Lower leg skin (tissue), 4 donors: ENCODE results near the gene DDB1. TPM values are rescaled to one million over a fixed set of nuclear protein-coding genes. Genes with fewer than 3 reads are reported as not detected.

ENCODE experiments used
- DNase-seq, 2 donors: peaks; one replicate each; pipeline ENCODE4 v3.0.0-alpha.2; 2019; ENCODE audit warnings: low spot score in 2 of 2
- H3K4me3 ChIP-seq: fragments of 200-600 bp; sonication (generic); 2 replicates; pipeline ENCODE4 v1.5.1; 2017; ENCODE audit warnings: mild to moderate bottlenecking, low read depth; ENCODE audit not compliant: poor library complexity, severe bottlenecking
- CTCF ChIP-seq, 3 donors: fragments of 450-650 bp; IDR thresholded peaks; one replicate each; pipeline ENCODE4 v1.5.1; 2016; ENCODE audit warnings: antibody characterized with exemption in 3 of 3, mild to moderate bottlenecking in 3 of 3, moderate library complexity in 2 of 3
- POLR2A ChIP-seq, 2 donors: fragments of 450-650 bp; IDR thresholded peaks; one replicate each; pipeline ENCODE4 v1.6.1; 2016 to 2017; ENCODE audit warnings: antibody characterized with exemption in 2 of 2, mild to moderate bottlenecking in 1 of 2, moderate library complexity in 1 of 2
- WGBS, 2 donors: methylation state at CpG; one replicate each; pipeline ENCODE4 v1.1.5; 2018; 5-methylcytosine and 5-hydroxymethylcytosine counted together
- intact Hi-C: fragments of 100-400 bp; cut with DNase I; formaldehyde crosslinking; loops from one replicate; pipeline ENCODE4 v1.15.0; 2023; ENCODE audit warnings: low total_unique reads
- total RNA-seq, 4 donors: library from RNA; depleted of rRNA; stranded (reverse); fragments of >200 nt; gene quantifications; one replicate each; pipeline ENCODE4 v1.1.0, GENCODE V29; 2016

Gene DDB1
- total RNA-seq, 4 donors from 2014 or later = 166 to 204 (median 185) TPM

- DNase-seq = no peak
- TF ChIP-seq CTCF (IDR thresholded peaks at IDR 0.05) = no peak
- TF ChIP-seq POLR2A (IDR thresholded peaks at IDR 0.05) = no peak
- H3K4me3 ChIP-seq = no peak overlapping the region
- intact Hi-C loops = no loop called here
Observed at GRCh38 chr11:61327669-61328071, 5.2 kb downstream of the DDB1 start.

GRCh38 chr11:61325649-61326414 lies 7.1 kb downstream of the DDB1 start:
- TF ChIP-seq POLR2A (IDR thresholded peaks at IDR 0.05) = no peak
- TF ChIP-seq CTCF (IDR thresholded peaks at IDR 0.05) = no peak
- no peak overlapping the region for H3K4me3 ChIP-seq
- intact Hi-C loops = no loop called here
- no peak for DNase-seq
- WGBS, 2 donors = 44 to 65% methylated on average over 2 of the region's 2 CpGs

DNA sequence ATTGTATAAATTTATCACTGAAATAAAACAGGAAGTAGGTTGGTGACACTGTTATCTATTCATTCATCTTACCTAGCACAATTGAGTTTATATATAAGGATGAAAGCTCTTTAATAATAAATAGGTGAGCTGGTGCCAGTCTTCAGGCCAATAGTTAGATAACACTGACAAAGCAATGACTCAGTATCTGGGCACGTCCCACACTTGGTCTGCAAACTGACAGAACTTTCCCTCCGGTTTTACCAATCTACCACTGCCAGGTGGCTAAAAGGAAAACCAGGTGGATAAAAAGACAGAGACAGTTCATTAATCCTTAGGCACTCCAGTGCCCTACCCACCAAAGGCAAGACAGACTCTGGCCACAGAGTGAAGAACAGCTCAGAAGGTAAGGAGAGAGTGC lies 17.6 kb downstream of the DDB1 start:
- 47 to 51% methylated on average over 2 of the region's 2 CpGs for WGBS, 2 donors
- no peak overlapping the region for H3K4me3 ChIP-seq
- DNase-seq = no peak
- no peak for TF ChIP-seq CTCF (IDR thresholded peaks at IDR 0.05)
- TF ChIP-seq POLR2A (IDR thresholded peaks at IDR 0.05) = no peak
- intact Hi-C loops = no loop called here

DNA sequence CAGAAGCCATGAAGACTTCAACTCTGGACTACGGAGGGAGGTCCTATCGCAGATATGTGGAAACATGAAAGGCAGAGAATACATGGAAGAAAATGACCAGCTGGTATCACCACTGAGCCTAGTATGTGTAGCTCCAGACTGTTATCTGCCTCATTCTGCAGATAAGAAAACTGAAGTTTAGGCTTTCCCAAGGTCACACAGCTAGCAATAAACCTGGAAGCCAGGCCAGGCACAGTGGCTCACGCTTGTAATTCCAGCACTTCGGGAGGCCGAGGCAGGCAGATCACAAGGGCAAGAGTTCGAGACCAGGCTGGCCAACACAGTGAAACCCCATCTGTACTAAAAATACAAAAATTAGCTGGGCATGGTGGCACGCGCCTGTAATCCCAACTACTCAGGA lies 22.2 kb downstream of the DDB1 start:
- H3K4me3 ChIP-seq = no peak overlapping the region
- TF ChIP-seq POLR2A (IDR thresholded peaks at IDR 0.05) (no peak), CTCF (IDR thresholded peaks at IDR 0.05) (no peak)
- 92 to 93% methylated on average over 8 of the region's 8 CpGs for WGBS, 2 donors
- no peak for DNase-seq
- intact Hi-C loops = no loop called here

GRCh38 chr11:61309739-61310138 lies 23.2 kb downstream of the DDB1 start:
- TF ChIP-seq CTCF (IDR thresholded peaks at IDR 0.05) = no peak
- no peak for TF ChIP-seq POLR2A (IDR thresholded peaks at IDR 0.05)
- DNase-seq = no peak
- no peak overlapping the region for H3K4me3 ChIP-seq
- 88 to 96% methylated on average over 7 of the region's 7 CpGs for WGBS, 2 donors
- intact Hi-C loops = no loop called here

GRCh38 chr11:61309141-61309540 lies 23.8 kb downstream of the DDB1 start:
- intact Hi-C loops = no loop called here
- DNase-seq = no peak
- 82 to 87% methylated on average over 4 of the region's 4 CpGs for whole genome bisulfite sequencing, 2 donors
- TF ChIP-seq CTCF (IDR thresholded peaks at IDR 0.05) = no peak
- no peak for TF ChIP-seq POLR2A (IDR thresholded peaks at IDR 0.05)
- no peak overlapping the region for H3K4me3 ChIP-seq
